PC-9 (cell line): ENCODE results near the gene KCNJ6.

ENCODE experiments used
- CTCF ChIP-seq: fragments of 200-600 bp; sonication (generic); conservative IDR thresholded peaks from 2 replicates; pipeline ENCODE4 v1.6.1; 2017; ENCODE audit warnings: mixed run types, antibody characterized with exemption, mild to moderate bottlenecking, moderate library complexity
- EZH2 ChIP-seq: fragments of 200-600 bp; sonication (generic); IDR thresholded peaks from 2 replicates; pipeline ENCODE4 v1.8.0; 2017; ENCODE audit warnings: antibody characterized with exemption, low read depth

- TF ChIP-seq EZH2: no peak
- TF ChIP-seq CTCF: no peak
These were observed 37.2 kb downstream of the KCNJ6 start for GRCh38 chr21:37878946-37879660.
